ENCODE results near the gene FAS. TPM values are rescaled to one million over a fixed set of nuclear protein-coding genes. Genes with fewer than 3 reads are reported as not detected.

Gene FAS
- total RNA-seq, 1 experiment from 2014 or later, result 47.8 TPM

- no peak for DNase-seq (ENCODE audit: low read depth)
- in situ Hi-C loops (cut with HindIII; ENCODE audit: low pct_unique_long_range_greater_than_20kb, low sequenced_read_pairs), result no loop called here
Measured at GRCh38 chr10:88987243-88987725, 3.3 kb upstream of the FAS start.

DNA sequence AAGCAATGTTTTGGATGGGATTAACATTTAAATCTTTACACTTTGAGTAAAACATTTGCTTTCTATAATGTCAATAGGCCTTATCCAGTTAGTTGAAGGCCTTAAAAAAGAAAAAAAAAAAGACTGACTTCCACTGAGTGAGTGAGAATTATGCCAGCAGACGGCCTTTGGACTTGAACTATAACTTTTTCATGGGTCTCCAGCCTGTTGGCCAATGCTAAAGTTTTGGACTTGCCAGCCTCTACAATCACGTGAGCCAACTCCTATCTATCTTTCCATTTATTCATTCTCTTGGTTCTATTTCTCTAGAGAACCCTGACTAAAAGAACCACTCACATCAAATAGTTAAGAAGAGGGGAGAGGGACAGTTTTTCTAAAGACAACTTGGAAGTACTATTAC, 2.8 kb upstream of the FAS start:
- in situ Hi-C loops (cut with HindIII; ENCODE audit: low pct_unique_long_range_greater_than_20kb, low sequenced_read_pairs), result no loop called here
- no peak for DNase-seq (ENCODE audit: low read depth)

DNA sequence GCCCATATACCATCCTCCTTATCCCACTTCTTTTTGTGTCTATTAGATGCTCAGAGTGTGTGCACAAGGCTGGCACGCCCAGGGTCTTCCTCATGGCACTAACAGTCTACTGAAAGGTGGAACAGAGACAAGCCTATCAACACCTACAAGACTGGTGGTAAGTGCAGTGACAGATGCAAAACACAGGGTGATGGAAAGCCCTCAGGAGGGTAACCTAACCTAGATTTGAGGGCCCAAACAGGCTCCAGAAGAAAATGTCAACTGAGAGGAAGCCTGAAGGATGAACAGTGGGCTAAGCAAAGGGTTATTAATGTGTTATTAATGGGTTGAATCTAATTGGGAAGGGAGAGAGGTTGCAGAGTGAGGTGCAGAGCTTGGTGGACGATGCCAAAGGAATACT, 1.2 kb upstream of the FAS start:
- in situ Hi-C loops (cut with HindIII; ENCODE audit: low pct_unique_long_range_greater_than_20kb, low sequenced_read_pairs), result no loop called here

GRCh38 chr10:88989824-88990383, 694 bp upstream of the FAS start:
- in situ Hi-C loops (cut with HindIII; ENCODE audit: low pct_unique_long_range_greater_than_20kb, low sequenced_read_pairs), result no loop called here
- no peak for DNase-seq (ENCODE audit: low read depth)

More for the DNA sequence above, 1.2 kb upstream of the FAS start:
- no peak for DNase-seq (ENCODE audit: low read depth)

GRCh38 chr10:88991161-88991898, 732 bp downstream of the FAS start:
- in situ Hi-C loops (cut with HindIII; ENCODE audit: low pct_unique_long_range_greater_than_20kb, low sequenced_read_pairs), result no loop called here
- DNase-seq (ENCODE audit: low read depth), result peak; percentile 70

DNA sequence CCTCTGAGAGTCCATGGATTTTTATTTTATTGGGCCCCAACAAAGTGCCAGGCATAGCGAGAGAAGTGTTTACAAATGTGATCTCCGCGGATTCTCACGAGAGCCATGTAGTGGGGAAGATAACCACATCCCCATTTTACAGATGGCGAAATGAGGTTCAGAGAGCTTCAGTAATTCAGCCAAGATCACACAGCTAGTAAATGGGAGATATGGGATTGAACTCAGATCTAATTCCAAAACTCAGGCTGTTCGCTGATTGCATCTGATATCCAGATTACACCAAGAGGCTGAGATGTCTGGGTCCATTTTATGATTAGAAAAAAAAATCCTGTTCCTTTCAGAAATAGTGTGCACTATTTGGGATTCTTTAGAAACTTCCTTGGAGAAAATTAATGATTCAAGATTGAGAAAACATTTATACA, 1.3 kb downstream of the FAS start:
- DNase-seq (ENCODE audit: low read depth), result no peak

DNA sequence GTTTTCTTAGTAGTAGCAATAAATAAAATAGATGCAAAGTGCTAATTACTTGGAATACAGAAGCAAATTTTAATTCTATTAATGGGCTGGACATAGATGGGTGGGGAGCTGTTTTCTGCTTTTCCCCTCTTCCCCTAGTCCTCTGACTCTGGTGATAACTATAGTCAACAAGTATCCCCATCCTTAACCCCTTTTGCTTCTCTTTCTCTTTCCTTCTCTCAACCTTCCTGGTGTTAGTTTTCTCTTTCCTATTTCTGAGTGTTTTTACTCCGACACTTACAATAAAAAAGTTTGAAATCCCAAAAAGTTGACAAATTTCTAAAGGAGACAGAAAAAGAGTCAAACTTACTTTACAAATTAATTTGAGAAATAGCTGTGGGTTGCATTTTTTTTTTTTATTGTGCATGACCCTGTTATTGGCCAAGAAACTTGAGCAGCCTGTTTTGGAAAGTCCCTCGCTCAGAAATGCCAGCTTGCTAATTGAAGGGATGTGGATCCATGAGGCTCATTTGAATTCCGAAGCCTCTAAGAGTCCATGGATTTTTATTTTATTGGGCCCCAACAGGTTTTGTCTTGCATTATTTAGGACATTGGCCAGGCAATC, 2.4 kb downstream of the FAS start:
- in situ Hi-C loops (cut with HindIII; ENCODE audit: low pct_unique_long_range_greater_than_20kb, low sequenced_read_pairs), result no loop called here
- peak; percentile 37 for DNase-seq (ENCODE audit: low read depth)

More for the DNA sequence above, 1.3 kb downstream of the FAS start:
- in situ Hi-C loops (cut with HindIII; ENCODE audit: low pct_unique_long_range_greater_than_20kb, low sequenced_read_pairs), result no loop called here

DNA sequence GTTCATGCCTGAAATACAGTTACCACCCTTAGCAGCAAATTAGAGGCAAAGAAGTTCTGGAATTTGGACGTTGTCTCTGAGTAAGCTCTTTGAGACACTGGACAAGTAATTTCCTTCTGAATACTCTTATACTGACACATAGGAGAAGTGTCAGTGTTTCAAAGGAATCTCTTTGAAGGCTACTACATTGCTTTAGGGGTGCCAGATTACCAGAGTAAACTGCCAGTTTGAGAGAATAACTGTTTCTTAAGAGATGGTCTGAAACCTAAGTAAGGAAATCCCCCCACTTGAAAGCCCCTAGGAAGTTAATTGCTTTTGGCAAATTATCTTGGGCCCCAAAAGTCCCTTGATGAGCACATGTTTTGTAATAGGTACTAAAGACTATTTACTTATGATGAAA, 3.4 kb downstream of the FAS start:
- in situ Hi-C loops (cut with HindIII; ENCODE audit: low pct_unique_long_range_greater_than_20kb, low sequenced_read_pairs), result no loop called here
- DNase-seq (ENCODE audit: low read depth), result no peak

DNA sequence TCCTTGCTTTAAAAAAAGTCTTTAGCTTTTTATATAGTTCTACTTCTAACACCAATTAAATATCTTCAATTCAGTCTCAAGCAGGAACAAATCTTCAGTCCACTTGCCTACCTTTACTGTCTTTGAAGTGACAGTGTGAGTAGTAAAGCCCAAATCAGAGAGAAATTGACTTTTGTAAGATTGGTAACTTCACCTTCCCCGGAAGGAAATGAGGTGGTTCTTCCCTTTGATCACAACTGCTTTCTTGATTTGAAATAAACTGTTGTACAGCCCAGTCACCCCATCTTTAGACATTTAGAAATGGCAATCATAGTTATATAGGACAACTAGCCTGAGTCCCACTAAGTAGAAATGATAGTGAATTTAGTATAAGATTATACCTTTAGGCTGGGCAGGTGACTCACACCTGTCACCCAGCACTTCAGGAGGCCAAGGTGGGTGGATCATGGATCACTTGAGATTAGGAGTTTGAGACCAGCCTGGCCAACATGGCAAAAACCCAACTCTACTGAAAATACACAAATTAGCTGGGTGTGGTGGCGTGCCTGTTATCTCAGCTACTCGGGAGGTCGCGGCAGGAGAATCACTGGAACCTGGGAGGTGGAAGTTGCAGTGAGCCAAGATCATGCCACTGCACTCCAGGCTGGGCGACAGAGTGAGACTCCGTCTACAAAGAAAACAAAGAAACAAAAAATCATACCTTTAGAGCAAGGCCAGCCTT, 4.7 kb downstream of the FAS start:
- DNase-seq (ENCODE audit: low read depth), result no peak
- in situ Hi-C loops (cut with HindIII; ENCODE audit: low pct_unique_long_range_greater_than_20kb, low sequenced_read_pairs), result no loop called here

- no peak for DNase-seq (ENCODE audit: low read depth)
- in situ Hi-C loops (cut with HindIII; ENCODE audit: low pct_unique_long_range_greater_than_20kb, low sequenced_read_pairs), result no loop called here
Measured at GRCh38 chr10:88996927-88997326, 6.3 kb downstream of the FAS start.

DNA sequence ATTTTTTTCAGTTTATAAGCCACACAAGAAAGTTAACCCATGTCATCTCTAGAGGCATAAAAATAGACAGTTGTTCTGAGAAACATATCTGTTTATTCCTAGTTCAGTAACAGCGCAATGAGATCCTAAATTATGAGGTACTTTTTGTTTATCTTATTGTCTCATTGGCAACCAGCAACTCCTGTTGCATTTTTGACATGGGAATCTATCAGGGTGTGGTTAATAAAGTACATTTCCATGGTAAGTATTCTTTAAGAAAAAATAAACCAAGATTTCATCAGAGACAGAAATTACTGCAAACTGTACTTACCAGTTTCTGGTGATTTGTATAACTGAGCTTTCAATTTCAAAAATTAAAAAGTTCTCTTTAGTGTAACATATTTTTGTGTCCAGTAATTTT, 9.0 kb downstream of the FAS start:
- in situ Hi-C loops (cut with HindIII; ENCODE audit: low pct_unique_long_range_greater_than_20kb, low sequenced_read_pairs), result loop anchor here (25.0 kb wide), 1 partner anchor 213 kb away; the partner anchor contains the start of gene CH25H
- DNase-seq (ENCODE audit: low read depth), result no peak

- in situ Hi-C loops (cut with HindIII; ENCODE audit: low pct_unique_long_range_greater_than_20kb, low sequenced_read_pairs), result loop anchor here (25.0 kb wide), 1 partner anchor 211 kb away; the partner anchor contains the start of gene CH25H
- DNase-seq (ENCODE audit: low read depth), result no peak
Measured at GRCh38 chr10:89001024-89001728, 10.6 kb downstream of the FAS start.

DNA sequence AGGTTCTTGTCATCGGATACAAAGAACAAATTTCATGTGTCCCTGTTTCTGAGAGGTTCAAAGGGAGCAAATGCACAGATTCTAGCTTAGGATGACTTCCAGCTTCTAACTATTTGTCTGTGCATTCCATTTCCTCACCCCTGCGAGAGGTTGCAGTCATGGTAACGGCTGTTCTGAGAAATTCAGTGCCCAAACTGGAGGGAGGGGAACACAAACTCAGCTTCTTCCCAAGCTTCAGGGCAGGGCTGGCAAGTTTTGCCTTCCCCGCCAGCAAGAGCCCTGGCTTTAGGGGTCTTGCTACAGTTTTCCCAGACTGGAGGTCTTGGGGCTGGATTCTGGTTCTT, 11.1 kb downstream of the FAS start:
- in situ Hi-C loops (cut with HindIII; ENCODE audit: low pct_unique_long_range_greater_than_20kb, low sequenced_read_pairs), result loop anchor here (25.0 kb wide), 1 partner anchor 211 kb away; the partner anchor contains the start of gene CH25H
- DNase-seq (ENCODE audit: low read depth), result no peak

DNA sequence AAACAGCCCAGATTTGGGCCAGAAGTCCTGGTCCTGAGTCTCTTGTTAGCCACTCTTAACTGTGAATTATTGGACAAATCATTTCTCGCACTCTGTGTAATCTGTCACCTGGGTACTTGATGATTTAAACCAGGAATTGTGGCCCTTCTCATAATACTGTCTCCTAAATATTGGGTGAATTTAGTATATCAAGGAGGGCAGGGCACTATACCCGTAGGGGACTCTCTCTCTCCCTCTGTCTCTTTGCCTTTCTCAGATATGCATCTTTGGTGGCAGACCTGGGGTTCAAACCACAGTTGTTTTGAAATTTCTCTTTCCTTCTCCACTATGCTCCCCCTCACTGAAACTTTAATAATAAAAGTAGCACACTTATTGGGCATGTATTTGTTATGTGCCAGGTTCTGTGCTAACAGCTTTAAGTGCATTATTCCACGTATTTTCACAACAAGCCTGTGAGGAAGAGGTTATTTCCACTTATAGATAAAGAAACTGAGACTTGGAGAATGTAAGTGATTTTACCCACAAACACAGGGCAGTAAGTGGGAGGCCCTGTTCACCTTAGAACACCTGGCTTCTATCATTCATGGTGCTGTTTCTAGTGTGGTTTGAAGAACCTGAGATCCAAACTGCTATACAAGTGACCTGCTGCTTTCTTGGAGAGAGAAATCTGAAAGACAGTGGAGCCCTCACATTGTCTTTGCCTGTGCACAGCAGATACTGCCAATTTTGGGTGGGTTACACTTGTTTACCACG, 11.8 kb downstream of the FAS start:
- DNase-seq (ENCODE audit: low read depth), result no peak
- in situ Hi-C loops (cut with HindIII; ENCODE audit: low pct_unique_long_range_greater_than_20kb, low sequenced_read_pairs), result loop anchor here (25.0 kb wide), 1 partner anchor 210 kb away; the partner anchor contains the start of gene CH25H

GRCh38 chr10:89003344-89003743, 12.7 kb downstream of the FAS start:
- in situ Hi-C loops (cut with HindIII; ENCODE audit: low pct_unique_long_range_greater_than_20kb, low sequenced_read_pairs), result loop anchor here (25.0 kb wide), 1 partner anchor 209 kb away; the partner anchor contains the start of gene CH25H
- no peak for DNase-seq (ENCODE audit: low read depth)

DNA sequence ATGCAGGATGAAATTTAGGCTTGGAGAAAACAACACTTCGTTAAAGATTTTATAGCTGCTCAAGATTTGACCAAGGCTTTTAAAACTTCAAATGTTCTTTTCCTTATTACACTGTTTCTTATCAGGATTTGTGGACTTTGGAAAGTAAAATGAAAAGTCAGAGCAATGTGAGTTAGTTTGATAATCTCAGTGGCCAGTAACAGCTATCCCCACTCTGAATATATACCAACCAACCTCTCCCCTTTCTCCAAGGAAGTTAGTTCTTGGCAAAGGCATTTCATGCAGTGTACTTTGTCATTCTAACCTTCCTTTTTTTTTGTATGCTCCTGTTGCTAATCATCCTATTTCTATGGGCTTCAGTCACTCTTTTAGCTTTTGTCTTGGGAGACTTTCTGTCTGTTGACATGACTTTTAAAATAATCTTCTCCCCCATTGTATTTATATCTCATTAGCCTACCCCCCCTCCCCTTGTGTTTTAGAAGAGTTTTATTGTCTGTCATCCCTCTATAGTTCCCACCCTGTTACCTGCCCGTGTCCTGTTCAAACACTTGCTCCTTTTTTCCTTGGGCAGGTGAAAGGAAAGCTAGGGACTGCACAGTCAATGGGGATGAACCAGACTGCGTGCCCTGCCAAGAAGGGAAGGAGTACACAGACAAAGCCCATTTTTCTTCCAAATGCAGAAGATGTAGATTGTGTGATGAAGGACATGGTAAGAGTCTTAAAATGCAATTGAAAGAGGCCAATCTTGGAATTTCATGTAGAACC, 16.7 kb downstream of the FAS start:
- in situ Hi-C loops (cut with HindIII; ENCODE audit: low pct_unique_long_range_greater_than_20kb, low sequenced_read_pairs), result loop anchor here (25.0 kb wide), 1 partner anchor 205 kb away; the partner anchor contains the start of gene CH25H
- no peak for DNase-seq (ENCODE audit: low read depth)
